ENCODE measurements around the gene OGFR.

Gene OGFR

DNA sequence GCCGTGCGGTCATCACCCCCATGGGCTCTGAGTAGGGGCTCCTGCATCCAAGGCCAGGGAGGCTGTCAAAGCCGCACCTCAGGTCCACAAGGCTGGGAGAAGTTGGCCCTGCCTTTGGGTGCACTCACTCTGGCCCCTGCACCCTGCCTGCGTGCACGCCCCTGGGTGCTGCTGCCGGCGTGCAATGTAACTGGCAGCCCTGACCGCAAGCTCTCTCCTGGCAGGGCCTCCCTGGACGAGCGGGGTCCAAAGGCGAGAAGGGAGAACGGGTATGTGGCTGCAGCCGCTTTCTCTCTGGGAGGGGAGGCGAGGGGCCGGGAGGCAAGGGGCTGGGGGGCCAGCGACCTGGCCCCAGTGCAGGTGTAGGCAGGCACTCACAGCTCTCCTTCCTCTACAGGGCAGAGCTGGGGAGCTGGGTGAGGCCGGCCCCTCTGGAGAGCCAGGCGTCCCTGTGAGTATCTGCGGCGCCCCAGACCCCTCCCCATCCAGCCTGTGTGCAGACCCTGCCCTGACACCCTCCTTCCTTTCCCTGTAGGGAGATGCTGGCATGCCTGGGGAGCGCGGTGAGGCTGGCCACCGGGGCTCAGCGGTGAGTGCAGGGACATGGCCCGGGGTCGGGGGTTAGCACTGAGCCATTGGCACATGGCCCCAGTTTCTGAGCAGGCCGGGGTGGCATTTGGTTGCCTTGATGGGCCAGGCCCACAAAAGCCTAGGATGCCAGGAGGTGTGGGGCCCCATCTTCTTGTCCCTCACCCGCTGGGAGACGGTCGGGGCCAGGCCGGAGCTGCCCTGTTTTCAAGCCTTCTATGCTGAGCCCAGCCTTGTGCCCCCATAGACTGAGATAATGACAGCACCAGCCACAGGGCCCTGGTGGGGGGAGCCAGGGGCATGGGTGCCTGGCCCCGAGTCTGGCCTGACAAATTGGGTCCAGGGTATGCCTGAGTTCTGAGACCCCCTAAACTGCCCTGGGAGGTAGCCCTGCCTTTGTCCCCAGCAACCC is 24.9 kb downstream of the OGFR start:
- TF ChIP-seq MYC (IDR thresholded peaks at IDR 0.05; ENCODE audit: low read depth, low read length): no peak
- TF ChIP-seq, protein P1, sequence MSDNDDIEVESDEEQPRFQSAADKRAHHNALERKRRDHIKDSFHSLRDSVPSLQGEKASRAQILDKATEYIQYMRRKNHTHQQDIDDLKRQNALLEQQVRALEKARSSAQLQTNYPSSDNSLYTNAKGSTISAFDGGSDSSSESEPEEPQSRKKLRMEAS (IDR thresholded peaks at IDR 0.05; ENCODE audit: low read depth, low read length): no peak
- TF ChIP-seq POLR2A (IDR thresholded peaks at IDR 0.05; ENCODE audit: extremely low read depth, insufficient read length): no peak
- TF ChIP-seq, protein P2, sequence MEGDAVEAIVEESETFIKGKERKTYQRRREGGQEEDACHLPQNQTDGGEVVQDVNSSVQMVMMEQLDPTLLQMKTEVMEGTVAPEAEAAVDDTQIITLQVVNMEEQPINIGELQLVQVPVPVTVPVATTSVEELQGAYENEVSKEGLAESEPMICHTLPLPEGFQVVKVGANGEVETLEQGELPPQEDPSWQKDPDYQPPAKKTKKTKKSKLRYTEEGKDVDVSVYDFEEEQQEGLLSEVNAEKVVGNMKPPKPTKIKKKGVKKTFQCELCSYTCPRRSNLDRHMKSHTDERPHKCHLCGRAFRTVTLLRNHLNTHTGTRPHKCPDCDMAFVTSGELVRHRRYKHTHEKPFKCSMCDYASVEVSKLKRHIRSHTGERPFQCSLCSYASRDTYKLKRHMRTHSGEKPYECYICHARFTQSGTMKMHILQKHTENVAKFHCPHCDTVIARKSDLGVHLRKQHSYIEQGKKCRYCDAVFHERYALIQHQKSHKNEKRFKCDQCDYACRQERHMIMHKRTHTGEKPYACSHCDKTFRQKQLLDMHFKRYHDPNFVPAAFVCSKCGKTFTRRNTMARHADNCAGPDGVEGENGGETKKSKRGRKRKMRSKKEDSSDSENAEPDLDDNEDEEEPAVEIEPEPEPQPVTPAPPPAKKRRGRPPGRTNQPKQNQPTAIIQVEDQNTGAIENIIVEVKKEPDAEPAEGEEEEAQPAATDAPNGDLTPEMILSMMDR (IDR thresholded peaks at IDR 0.05; ENCODE audit: low read depth, low read length): no peak
- H3K4me3 ChIP-seq (ENCODE audit: low read depth, low read length): no peak overlapping the region
- no peak for DNase-seq (ENCODE audit: low read depth)

DNA sequence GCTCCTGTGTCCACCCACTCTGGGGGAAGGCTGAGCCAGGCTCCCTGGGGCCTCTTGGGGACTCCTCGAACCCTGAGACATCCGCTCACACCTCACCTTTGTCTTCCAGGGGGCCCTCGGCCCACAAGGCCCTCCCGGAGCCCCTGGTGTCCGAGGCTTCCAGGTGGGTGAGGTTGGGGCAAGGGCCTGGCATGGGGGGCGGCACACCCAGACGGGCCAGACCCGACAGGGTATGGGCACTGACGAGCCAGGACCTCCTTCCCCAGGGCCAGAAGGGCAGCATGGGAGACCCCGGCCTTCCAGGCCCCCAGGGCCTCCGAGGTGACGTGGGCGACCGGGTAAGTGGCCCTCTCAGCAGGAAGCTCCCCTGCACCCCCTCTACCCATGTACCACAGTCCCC is 25.6 kb downstream of the OGFR start:
- DNase-seq (ENCODE audit: low read depth): no peak
- no peak overlapping the region for H3K4me3 ChIP-seq (ENCODE audit: low read depth, low read length)

DNA sequence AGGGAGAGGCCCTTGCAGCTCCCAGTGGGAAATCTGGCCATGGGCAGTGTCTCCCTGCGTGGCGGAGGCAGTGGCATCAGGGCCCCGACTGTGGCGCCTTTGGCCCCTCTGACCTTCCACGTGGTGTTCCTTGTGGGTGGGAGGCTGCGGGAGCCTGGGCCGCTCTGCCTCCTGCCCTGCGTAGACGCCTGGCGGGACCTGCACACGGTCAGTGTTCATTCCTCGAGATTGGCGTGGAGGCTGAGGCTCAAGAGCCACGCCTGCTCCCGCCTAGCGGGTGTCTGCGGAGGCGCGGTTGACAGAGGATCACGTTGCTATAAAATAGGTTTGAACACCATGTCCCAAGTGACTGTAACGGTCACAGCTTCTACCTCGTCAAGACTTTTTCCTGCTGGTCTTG is 26.2 kb downstream of the OGFR start:
- no peak overlapping the region for H3K4me3 ChIP-seq (ENCODE audit: low read depth, low read length)
- DNase-seq (ENCODE audit: low read depth): no peak
- TF ChIP-seq POLR2A (IDR thresholded peaks at IDR 0.05; ENCODE audit: extremely low read depth, insufficient read length): no peak
- no peak for TF ChIP-seq MYC (IDR thresholded peaks at IDR 0.05; ENCODE audit: low read depth, low read length)
- TF ChIP-seq, protein P1 (IDR thresholded peaks at IDR 0.05; ENCODE audit: low read depth, low read length): no peak
- TF ChIP-seq, protein P2 (IDR thresholded peaks at IDR 0.05; ENCODE audit: low read depth, low read length): no peak

More for the DNA sequence above, 25.6 kb downstream of the OGFR start:
- TF ChIP-seq, protein P2 (IDR thresholded peaks at IDR 0.05; ENCODE audit: low read depth, low read length): no peak
- TF ChIP-seq POLR2A (IDR thresholded peaks at IDR 0.05; ENCODE audit: extremely low read depth, insufficient read length) (no peak), MYC (IDR thresholded peaks at IDR 0.05; ENCODE audit: low read depth, low read length) (no peak)
- TF ChIP-seq, protein P1 (IDR thresholded peaks at IDR 0.05; ENCODE audit: low read depth, low read length): no peak

GRCh38 chr20:62831361-62831788 is 26.7 kb downstream of the OGFR start:
- TF ChIP-seq, protein P2 (IDR thresholded peaks at IDR 0.05; ENCODE audit: low read depth, low read length): no peak
- TF ChIP-seq POLR2A (IDR thresholded peaks at IDR 0.05; ENCODE audit: extremely low read depth, insufficient read length) (no peak), MYC (IDR thresholded peaks at IDR 0.05; ENCODE audit: low read depth, low read length) (no peak)
- TF ChIP-seq, protein P1 (IDR thresholded peaks at IDR 0.05; ENCODE audit: low read depth, low read length): no peak
- no peak for DNase-seq (ENCODE audit: low read depth)

DNA sequence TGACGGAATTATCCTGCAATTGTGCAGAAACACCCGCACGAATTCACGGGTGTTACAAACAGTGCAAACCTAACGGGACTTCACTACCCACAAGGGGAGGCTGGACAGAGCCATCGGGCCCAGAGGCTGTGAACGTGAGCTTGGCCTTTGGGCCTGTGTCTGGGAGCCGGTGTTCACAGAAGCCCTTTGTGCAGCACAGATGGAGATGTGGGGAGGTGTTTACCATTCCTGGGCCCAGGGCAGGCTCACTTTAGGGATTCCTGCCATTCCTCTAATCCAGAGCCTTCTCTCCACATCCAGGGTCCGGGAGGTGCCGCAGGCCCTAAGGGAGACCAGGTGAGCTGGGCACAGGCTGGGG is 27.2 kb downstream of the OGFR start:
- no peak overlapping the region for H3K4me3 ChIP-seq (ENCODE audit: low read depth, low read length)
- TF ChIP-seq, protein P1 (IDR thresholded peaks at IDR 0.05; ENCODE audit: low read depth, low read length): no peak
- no peak for TF ChIP-seq MYC (IDR thresholded peaks at IDR 0.05; ENCODE audit: low read depth, low read length)
- TF ChIP-seq, protein P2 (IDR thresholded peaks at IDR 0.05; ENCODE audit: low read depth, low read length): no peak
- TF ChIP-seq POLR2A (IDR thresholded peaks at IDR 0.05; ENCODE audit: extremely low read depth, insufficient read length): no peak
- no peak for DNase-seq (ENCODE audit: low read depth)

More at GRCh38 chr20:62831361-62831788, 26.7 kb downstream of the OGFR start:
- no peak overlapping the region for H3K4me3 ChIP-seq (ENCODE audit: low read depth, low read length)

Measured in NB4 (cell line).